ENCODE results near the gene NDUFV1. TPM values are rescaled to one million over a fixed set of nuclear protein-coding genes. Genes with fewer than 3 reads are reported as not detected.
"Not testable (repeated sequence)": the region's sequence is repeated elsewhere in the genome, so short reads cannot be mapped to it uniquely, and the experiment has no call there.

Gene NDUFV1
- total RNA-seq, 1 donor from 2014 or later = 244 TPM

DNA sequence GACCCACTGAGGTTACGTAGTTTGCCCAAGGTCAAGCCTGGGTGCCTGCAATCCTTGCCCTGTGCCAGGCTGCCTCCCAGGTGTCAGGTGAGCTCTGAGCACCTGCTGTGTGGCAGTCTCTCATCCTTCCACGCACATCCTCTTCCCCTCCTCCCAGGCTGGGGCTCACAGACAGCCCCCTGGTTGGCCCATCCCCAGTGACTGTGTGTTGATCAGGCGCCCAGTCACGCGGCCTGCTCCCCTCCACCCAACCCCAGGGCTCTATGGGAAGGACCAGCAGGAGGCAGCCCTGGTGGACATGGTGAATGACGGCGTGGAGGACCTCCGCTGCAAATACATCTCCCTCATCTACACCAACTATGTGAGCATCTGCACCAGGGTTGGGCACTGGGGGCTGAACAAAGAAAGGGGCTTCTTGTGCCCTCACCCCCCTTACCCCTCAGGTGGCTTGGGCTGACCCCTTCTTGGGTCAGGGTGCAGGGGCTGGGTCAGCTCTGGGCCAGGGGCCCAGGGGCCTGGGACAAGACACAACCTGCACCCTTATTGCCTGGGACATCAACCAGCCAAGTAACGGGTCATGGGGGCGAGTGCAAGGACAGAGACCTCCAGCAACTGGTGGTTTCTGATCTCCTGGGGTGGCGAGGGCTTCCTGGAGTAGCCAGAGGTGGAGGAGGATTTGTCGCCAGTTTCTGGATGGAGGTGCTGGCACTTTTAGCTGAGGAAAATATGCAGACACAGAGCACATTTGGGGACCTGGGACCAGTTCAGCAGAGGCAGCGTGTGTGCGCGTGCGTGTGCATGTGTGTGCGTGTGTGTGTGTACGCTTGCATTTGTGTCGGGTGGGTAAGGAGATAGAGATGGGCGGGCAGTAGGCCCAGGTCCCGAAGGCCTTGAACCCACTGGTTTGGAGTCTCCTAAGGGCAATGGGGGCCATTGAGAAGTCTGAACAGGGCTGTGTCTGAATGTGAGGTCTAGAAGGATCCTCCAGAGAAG is 21.6 kb upstream of the NDUFV1 start:
- intact Hi-C loops (cut with micrococcal nuclease) = loop anchor here (5.0 kb wide), 1 partner anchor 42 kb away; the partner anchor contains the start of gene NUDT8

- intact Hi-C loops (cut with micrococcal nuclease) = no loop called here
Measured at GRCh38 chr11:67585911-67586310, 20.8 kb upstream of the NDUFV1 start.

GRCh38 chr11:67586568-67587250 is 20.0 kb upstream of the NDUFV1 start:
- intact Hi-C loops (cut with micrococcal nuclease) = no loop called here

DNA sequence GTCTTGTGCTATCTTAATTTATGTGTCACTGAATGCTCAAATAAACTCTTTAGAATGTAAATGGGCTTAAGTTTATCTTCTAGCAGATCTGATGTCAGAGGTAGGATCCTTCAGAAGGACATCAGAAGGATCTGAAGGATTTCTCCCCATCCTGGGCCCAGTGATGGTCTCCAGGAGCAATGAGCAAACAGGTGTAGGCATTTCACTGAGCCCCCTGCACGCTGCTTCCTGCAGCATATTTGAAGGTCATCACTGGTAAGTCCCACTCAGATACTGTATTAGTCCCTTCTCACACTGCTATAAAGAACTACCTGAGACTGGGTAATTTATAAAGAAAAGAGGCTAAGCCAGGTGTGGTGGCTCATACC is 18.6 kb upstream of the NDUFV1 start:
- intact Hi-C loops (cut with micrococcal nuclease) = no loop called here

- intact Hi-C loops (cut with micrococcal nuclease) = not testable (repeated sequence)
Measured at GRCh38 chr11:67588899-67589415, 17.8 kb upstream of the NDUFV1 start.

DNA sequence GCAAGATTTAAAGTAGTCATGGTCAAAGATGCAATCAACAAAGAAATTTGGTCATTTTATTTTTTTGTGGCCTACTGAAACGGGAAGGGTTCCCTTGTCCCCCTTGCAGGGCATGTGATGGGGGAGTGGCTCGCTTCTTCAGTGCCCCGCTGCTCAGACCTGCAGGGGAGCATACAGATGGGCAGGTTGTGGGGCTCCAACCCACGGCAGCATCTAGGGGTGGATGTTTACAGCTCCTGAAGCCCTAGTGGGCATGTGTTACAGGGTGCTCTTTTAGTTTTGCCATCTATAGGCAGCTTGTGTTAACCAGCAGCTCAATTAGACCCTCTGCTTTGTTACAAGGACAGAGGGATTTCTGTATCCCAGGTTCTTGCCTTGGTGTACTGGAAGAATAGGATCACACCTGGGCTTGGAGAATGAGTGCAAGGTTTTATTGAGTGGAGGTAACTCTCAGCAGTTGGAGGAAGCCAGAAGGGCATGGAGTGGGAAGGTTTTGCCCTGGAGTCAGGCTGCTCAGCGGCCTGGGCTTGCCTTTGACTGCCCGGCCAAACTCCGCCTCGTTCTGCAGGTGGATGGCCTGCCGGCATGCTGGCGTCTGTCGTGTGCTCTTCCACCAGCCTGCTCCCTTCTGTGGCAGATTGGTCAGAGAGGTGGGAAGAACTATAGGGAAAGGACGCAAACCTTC is 13.7 kb upstream of the NDUFV1 start:
- intact Hi-C loops (cut with micrococcal nuclease) = no loop called here

DNA sequence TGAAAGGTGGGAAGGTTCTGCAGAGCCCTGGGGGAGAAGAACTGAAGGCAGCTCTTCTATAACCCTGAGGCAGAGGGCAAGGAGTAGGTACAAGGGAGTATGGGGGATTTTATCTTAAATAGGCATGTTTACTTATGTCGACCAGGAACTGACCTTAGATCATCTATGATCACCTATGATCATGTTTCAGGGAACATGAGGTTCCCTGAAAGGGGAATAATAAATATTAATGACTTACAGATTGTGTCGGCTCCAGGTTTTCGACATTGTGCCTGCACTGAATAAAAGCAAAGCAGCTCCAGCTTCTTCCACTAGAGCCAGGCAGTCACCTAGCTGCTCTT is 13.2 kb upstream of the NDUFV1 start:
- intact Hi-C loops (cut with micrococcal nuclease) = no loop called here

- intact Hi-C loops (cut with micrococcal nuclease) = no loop called here
Measured at GRCh38 chr11:67594480-67594879, 12.3 kb upstream of the NDUFV1 start.

GRCh38 chr11:67596753-67597300 is 9.9 kb upstream of the NDUFV1 start:
- intact Hi-C loops (cut with micrococcal nuclease) = no loop called here

- intact Hi-C loops (cut with micrococcal nuclease) = not testable (repeated sequence)
Measured at GRCh38 chr11:67597458-67597857, 9.3 kb upstream of the NDUFV1 start.

- intact Hi-C loops (cut with micrococcal nuclease) = not testable (repeated sequence)
Measured at GRCh38 chr11:67597963-67598362, 8.8 kb upstream of the NDUFV1 start.

GRCh38 chr11:67599149-67599548 is 7.6 kb upstream of the NDUFV1 start:
- intact Hi-C loops (cut with micrococcal nuclease) = no loop called here

- intact Hi-C loops (cut with micrococcal nuclease) = no loop called here
Measured at GRCh38 chr11:67600324-67601029, 6.3 kb upstream of the NDUFV1 start.

DNA sequence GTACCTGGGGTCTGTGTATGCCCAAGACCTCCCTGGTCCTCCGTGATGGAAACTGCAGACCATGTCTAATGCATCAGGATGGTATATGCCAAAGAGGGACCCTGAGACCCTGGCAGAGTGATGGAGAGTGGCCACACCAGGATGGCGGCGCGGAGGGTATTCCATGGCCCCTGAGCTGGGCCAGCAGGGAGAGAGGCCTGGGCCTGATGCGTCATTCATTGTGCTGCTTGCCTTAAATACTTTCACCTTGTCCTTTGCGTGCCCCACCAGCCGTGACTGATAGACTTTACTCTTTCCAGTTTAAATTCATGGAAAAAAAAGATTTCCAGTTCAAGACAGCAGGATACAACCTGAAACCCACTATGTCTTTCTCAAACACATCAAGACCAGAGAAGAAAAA is 5.6 kb upstream of the NDUFV1 start:
- intact Hi-C loops (cut with micrococcal nuclease) = no loop called here

GRCh38 chr11:67604119-67604518 is 2.6 kb upstream of the NDUFV1 start:
- intact Hi-C loops (cut with micrococcal nuclease) = not testable (repeated sequence)

DNA sequence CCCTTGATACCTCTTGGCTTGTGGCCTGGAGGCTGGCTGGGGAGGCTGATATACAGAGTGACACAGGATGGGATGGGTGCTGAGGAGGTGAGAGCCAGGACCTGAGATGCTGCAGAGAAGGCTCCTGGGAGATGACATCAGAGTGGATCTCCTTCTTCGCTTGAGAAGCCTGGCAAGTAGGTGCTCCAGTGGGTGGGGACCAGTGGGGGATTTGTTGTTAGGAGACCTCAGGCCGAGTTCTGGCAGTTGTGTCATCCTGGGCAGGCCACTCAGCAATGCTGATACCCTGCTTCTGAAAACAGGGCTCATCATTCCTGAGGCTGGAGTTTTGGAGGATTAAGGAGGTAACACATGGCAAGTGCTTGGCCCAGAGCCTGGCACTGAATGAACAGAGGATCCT is 1.9 kb upstream of the NDUFV1 start:
- intact Hi-C loops (cut with micrococcal nuclease) = no loop called here

GRCh38 chr11:67605231-67606011 is 1.3 kb upstream of the NDUFV1 start:
- intact Hi-C loops (cut with micrococcal nuclease) = loop anchor here (1.0 to 2.0 kb wide), 10 partner anchors 9 to 1139 kb away; partner anchors contain the start of genes AIP, CDK2AP2, GSTP1 and NUDT8

- intact Hi-C loops (cut with micrococcal nuclease) = loop anchor here (1.0 to 2.0 kb wide), 10 partner anchors 8 to 1140 kb away; partner anchors contain the start of genes AIP, CDK2AP2, GSTP1 and NUDT8
Measured at GRCh38 chr11:67606093-67606491, 644 bp upstream of the NDUFV1 start.

DNA sequence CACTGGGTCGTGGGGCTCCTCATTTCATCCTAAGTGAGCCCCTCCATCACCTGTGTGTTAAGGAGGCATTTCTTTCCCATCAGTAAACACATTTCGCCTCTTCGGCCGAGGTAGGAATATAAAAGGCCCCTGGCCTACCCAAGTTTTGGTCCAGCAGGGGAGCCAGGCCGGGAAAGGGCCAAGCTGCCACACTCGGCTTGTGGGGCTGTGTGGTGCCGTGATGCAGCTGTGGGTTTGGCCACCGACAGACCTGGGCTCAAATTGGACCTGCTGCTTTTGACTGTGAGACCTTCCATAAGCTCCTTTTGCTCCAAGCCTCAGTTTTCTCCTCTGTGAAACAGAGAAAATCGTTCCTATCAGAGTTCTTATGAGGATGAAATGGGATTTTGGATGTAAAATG is 771 bp downstream of the NDUFV1 start:
- intact Hi-C loops (cut with micrococcal nuclease) = loop anchor here (2.0 kb wide), 1 partner anchor 765 kb away; the partner anchor contains the start of gene RCE1

- intact Hi-C loops (cut with micrococcal nuclease) = no loop called here
Measured at GRCh38 chr11:67608486-67608885, 1.8 kb downstream of the NDUFV1 start.

Measured in T-helper 1 cell treated with Interleukin-12 subunit alpha and Interleukin-12 subunit beta and Interleukin-4 antibody, amounts not matched to agents 30 ng/mL and 1 ng/mL, for 36 hours (primary cell).